Pancreas (tissue), 10 donors: Measurements from ENCODE around the gene LEAP2. TPM values are rescaled to one million over a fixed set of nuclear protein-coding genes. Genes with fewer than 3 reads are reported as not detected.

Source experiments
- ATAC-seq, 4 donors: fragments of 200-7000 bp; cut with Tn5 transposase; one replicate each; pipeline versions ENCODE4 v1.8.0 to v1.9.1; 2020; ENCODE audit warnings: mild to moderate bottlenecking in 4 of 4, moderate library complexity in 4 of 4
- DNase-seq, 6 donors: peaks; one replicate each; pipeline ENCODE4 v3.0.0-alpha.2; 2020
- FAIRE-seq: peaks from 2 replicates; lab custom pipeline; 2012; peaks lifted over from hg19 to GRCh38; lab: Jason Lieb, UNC
- H3K27ac ChIP-seq, 4 donors: fragments of 200-600 bp; sonication (generic); 1 replicate in 3 of 4; 2 replicates in 1 of 4; pipeline versions ENCODE4 v1.5.0 to v1.8.0; 2020
- H3K27me3 ChIP-seq, 4 donors: fragments of 200-600 bp; one replicate each; pipeline ENCODE4 v1.8.0; 2021
- H3K36me3 ChIP-seq, 3 donors: fragments of 200-600 bp; sonication (generic) in 1 of 3; one replicate each; pipeline versions ENCODE4 v1.5.0 to v1.8.0; 2020 to 2021
- H3K4me1 ChIP-seq, 3 donors: fragments of 200-600 bp; one replicate each; pipeline ENCODE4 v1.8.0; 2021
- H3K4me3 ChIP-seq, 4 donors: fragments of 200-600 bp; sonication (generic) in 2 of 4; one replicate each; pipeline versions ENCODE4 v1.5.0 to v1.8.0; 2020 to 2021
- H3K9me3 ChIP-seq, 4 donors: fragments of 200-600 bp; one replicate each; pipeline ENCODE4 v1.8.0; 2021
- CTCF ChIP-seq, 4 donors: fragments of 200-600 bp; sonication (generic) in 3 of 4; IDR thresholded peaks; one replicate each; pipeline versions ENCODE4 v1.5.0 to v1.8.0; 2021; ENCODE audit warnings: antibody characterized with exemption in 4 of 4
- WGBS, 2 donors: extraction: QIAGEN DNeasy Blood & Tissue Kit; methylation state at CpG; one replicate each; pipeline ENCODE4 v1.1.7; 2013; 5-methylcytosine and 5-hydroxymethylcytosine counted together
- intact Hi-C, 3 donors: fragments of 100-400 bp; cut with DNase I; formaldehyde crosslinking; loops; one replicate each; pipeline versions ENCODE4 v1.11.1 to v1.14.2; 2022
- polyA plus RNA-seq, 2 donors: library from polyadenylated mRNA; stranded (reverse); fragments of 200-250 nt; gene quantifications; one replicate each; pipeline ENCODE4 v1.2.3, GENCODE V29; 2013
- total RNA-seq, 6 donors: library from RNA; stranded (reverse); fragmentation: NEBNext Ultra II Directional in 4 of 6; extraction: Animal tissue kit (Norgen Biotek cat#: 25700) in 4 of 6; gene quantifications; one replicate each; pipeline versions ENCODE4 v1.2.1 to v1.2.4, GENCODE V29; 2021 to 2023
- donor health status: healthy with polysubstance abuse.
- donor health status: DM: no; HTN: no; CAD: no; lungs with moderate emphysema.
- donor health status: DM: no; HTN: no; CAD: no.
- donor health status: control.
- donor health status: control.
- donor health status: Bipolar disorder and iron deficiency.
- donor health status: DM: yes; HTN: yes; CAD: no.
- donor health status: DM: no; HTN: no; CAD: no.
- donor health status: DM: no; HTN: no; CAD: no.
- donor health status: DM: yes; HTN: yes; CAD: no.

Gene LEAP2
- total and polyA plus RNA-seq, 8 donors, result 0.55 to 3.9 (median 1.4) TPM

GRCh38 chr5:132830436-132831094, 42.9 kb upstream of the LEAP2 start, which contains the start of gene SHROOM1:
Gene SHROOM1, minus strand, starts transcription at chr5:132830647. Its CDS starts 4,507 bp downstream, at chr5:132826140.
- Histone ChIP-seq H3K4me3 (peak within 1 kb of the TSS; percentile 47 to 88 (median 68)), H3K9me3 (no peaks in the 10 kb centered on the region), H3K4me1 (no peaks in the 10 kb centered on the region), H3K27ac (peak within 1 kb of the TSS; percentile 87 to 98 (median 94)), H3K27me3 (no peaks in the 10 kb centered on the region), H3K36me3 (no peaks in the 10 kb centered on the region)
- WGBS, 2 donors, result 2 to 4% methylated on average over 49 to 78 of the region's 78 CpGs
- DNase-seq (peak; percentile 75 to 91 (median 83)), FAIRE-seq (no peak), ATAC-seq (peak; percentile 83 to 87 (median 86))
- no peak for TF ChIP-seq CTCF (IDR thresholded peaks at IDR 0.05)
- intact Hi-C loops, result no loop called here

GRCh38 chr5:132831095-132831860, 42.2 kb upstream of the LEAP2 start:
- Histone ChIP-seq H3K27me3 (no peaks in the 10 kb centered on the region), H3K9me3 (no peaks in the 10 kb centered on the region), H3K4me3 (peak overlapping the region; percentile 47 to 88 (median 68)), H3K27ac (peak overlapping the region; percentile 87 to 98 (median 94)), H3K36me3 (no peaks in the 10 kb centered on the region), H3K4me1 (no peaks in the 10 kb centered on the region)
- no peak for TF ChIP-seq CTCF (IDR thresholded peaks at IDR 0.05)
- ATAC-seq (no peak), FAIRE-seq (no peak), DNase-seq (peak in 1 of 6 donors; percentile 55)
- intact Hi-C loops, result no loop called here
- WGBS, 2 donors, result 80 to 90% methylated on average over 15 of the region's 15 CpGs

- no peaks in the 10 kb centered on the region for H3K27me3 ChIP-seq
- DNase-seq, result no peak
- H3K4me3 ChIP-seq, result no peak overlapping the region
- no peaks in the 10 kb centered on the region for H3K36me3 ChIP-seq
- H3K27ac ChIP-seq, result no peak overlapping the region
- no peak for FAIRE-seq
- 84 to 85% methylated on average over 5 of the region's 5 CpGs for WGBS, 2 donors
- H3K4me1 ChIP-seq, result no peaks in the 10 kb centered on the region
- no peaks in the 10 kb centered on the region for H3K9me3 ChIP-seq
- no peak for ATAC-seq
- intact Hi-C loops, result no loop called here
- TF ChIP-seq CTCF (IDR thresholded peaks at IDR 0.05), result no peak
These were observed 40.9 kb upstream of the LEAP2 start for GRCh38 chr5:132832612-132833011.

- intact Hi-C loops, result no loop called here
- no peak for TF ChIP-seq CTCF (IDR thresholded peaks at IDR 0.05)
- DNase-seq, result no peak
- no peak for ATAC-seq
- 97 to 98% methylated on average over 3 of the region's 3 CpGs for WGBS, 2 donors
- no peaks in the 10 kb centered on the region for H3K36me3 ChIP-seq
- H3K27ac ChIP-seq, result no peak overlapping the region
- H3K4me3 ChIP-seq, result no peak overlapping the region
- no peak for FAIRE-seq
- no peaks in the 10 kb centered on the region for H3K4me1 ChIP-seq
- no peaks in the 10 kb centered on the region for H3K27me3 ChIP-seq
- H3K9me3 ChIP-seq, result no peaks in the 10 kb centered on the region
These were observed 39.4 kb upstream of the LEAP2 start for GRCh38 chr5:132834057-132834456.
